Vagina (tissue), 2 donors: Measurements from ENCODE around the gene SLC29A3. TPM values are rescaled to one million over a fixed set of nuclear protein-coding genes. Genes with fewer than 3 reads are reported as not detected.

Experiments
- DNase-seq, 2 donors: peaks; one replicate each; pipeline ENCODE4 v3.0.0-alpha.2; 2017; ENCODE audit errors: extremely low spot score in 2 of 2
- H3K27ac ChIP-seq: fragments of 200-600 bp; sonication (generic); one replicate; pipeline ENCODE4 v1.5.1; 2019
- H3K27me3 ChIP-seq: fragments of 200-600 bp; sonication (generic); one replicate; pipeline ENCODE4 v1.5.1; 2019
- H3K36me3 ChIP-seq, 2 donors: fragments of 200-600 bp; sonication (generic); one replicate each; pipeline ENCODE4 v1.5.1; 2017 to 2019
- H3K4me1 ChIP-seq: fragments of 200-600 bp; sonication (generic); one replicate; pipeline ENCODE4 v1.5.1; 2019
- H3K4me3 ChIP-seq, 2 donors: fragments of 200-600 bp; sonication (generic); 1 replicate in 1 of 2; 2 replicates in 1 of 2; pipeline ENCODE4 v1.5.1; 2016 to 2019
- H3K9me3 ChIP-seq: fragments of 200-600 bp; sonication (generic); one replicate; pipeline ENCODE4 v1.5.1; 2019
- CTCF ChIP-seq, 3 experiments: fragments of 450-650 bp in 2 of 3; fragments of 200-600 bp in 1 of 3; sonication (generic) in 1 of 3; IDR thresholded peaks; one replicate each; pipeline ENCODE4 v1.5.1; 2017 to 2019; ENCODE audit warnings: antibody characterized with exemption in 3 of 3, mild to moderate bottlenecking in 2 of 3, moderate library complexity in 2 of 3
- POLR2A ChIP-seq, 2 donors: fragments of 450-650 bp; IDR thresholded peaks; one replicate each; pipeline ENCODE4 v1.6.1; 2017; ENCODE audit warnings: antibody characterized with exemption in 2 of 2, mild to moderate bottlenecking in 2 of 2, moderate library complexity in 2 of 2
- POLR2AphosphoS5 ChIP-seq, 2 donors: sonication (generic); formaldehyde crosslinking; IDR thresholded peaks; one replicate each; pipeline ENCODE4 v1.9.0; 2017; ENCODE audit warnings: antibody characterized with exemption in 2 of 2, mild to moderate bottlenecking in 2 of 2, low read depth in 1 of 2; ENCODE audit not compliant: insufficient read depth in 1 of 2
- intact Hi-C: fragments of 100-400 bp; cut with DNase I; formaldehyde crosslinking; loops from one replicate; pipeline ENCODE4 v1.15.1; 2023
- total RNA-seq: library from RNA; depleted of rRNA; stranded (reverse); fragments of >200 nt; gene quantifications from one replicate; pipeline ENCODE4 v1.2.3, GENCODE V29; 2016

Gene SLC29A3
- total RNA-seq, 1 donor from 2014 or later: 7.6 TPM

DNA sequence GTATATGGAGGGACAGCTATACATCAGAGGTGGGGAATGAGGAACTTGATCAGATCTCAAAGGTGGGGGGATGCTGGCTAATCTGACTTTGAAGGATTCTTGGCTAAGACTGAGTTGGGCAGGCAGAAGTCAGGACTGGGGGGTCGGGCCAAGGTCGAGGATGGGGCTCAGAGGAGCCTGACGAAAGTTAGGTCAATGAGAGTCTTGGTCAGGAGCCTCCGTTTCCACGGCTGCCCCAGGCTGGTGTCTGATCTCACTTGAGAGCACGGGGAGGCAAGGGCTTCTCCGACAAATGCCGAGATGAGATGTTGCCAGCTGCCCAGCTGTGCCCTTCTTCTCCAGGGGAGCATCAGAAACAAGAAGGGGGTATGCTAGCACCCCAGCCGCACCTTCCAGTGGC, 5.7 kb downstream of the SLC29A3 start:
- Histone ChIP-seq H3K4me3 (no peak overlapping the region), H3K27ac (no peak overlapping the region), H3K36me3 (peaks cover 0 to 4% of the 10 kb centered on the region in 2 donors), H3K4me1 (peaks cover 10% of the 10 kb centered on the region), H3K27me3 (no peaks in the 10 kb centered on the region), H3K9me3 (no peaks in the 10 kb centered on the region)
- no peak for DNase-seq
- no peak for TF ChIP-seq POLR2A (IDR thresholded peaks at IDR 0.05)
- no peak for TF ChIP-seq CTCF (IDR thresholded peaks at IDR 0.05)
- no peak for TF ChIP-seq POLR2AphosphoS5 (IDR thresholded peaks at IDR 0.05; ENCODE audit: insufficient read depth in 1 of 2, low read depth in 1 of 2)
- intact Hi-C loops: no loop called here

DNA sequence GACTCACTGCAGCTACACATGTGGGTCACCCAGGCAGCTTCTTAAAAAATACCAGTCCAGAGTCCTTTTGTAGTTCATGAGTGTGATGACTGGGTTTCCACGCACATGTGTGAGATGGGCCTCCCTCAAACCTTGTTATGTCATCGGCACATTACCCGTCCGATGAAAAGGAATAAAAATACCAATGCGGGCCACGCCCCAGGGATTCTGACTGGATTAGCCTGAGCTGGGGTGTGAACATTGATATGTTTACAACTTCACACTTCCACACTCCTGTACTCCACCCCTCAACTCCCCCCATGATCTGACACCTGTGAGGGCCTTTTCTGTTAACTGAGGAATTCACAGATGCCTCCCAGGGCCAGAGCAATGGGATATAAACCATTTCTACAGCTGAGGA, 6.2 kb downstream of the SLC29A3 start:
- H3K27ac ChIP-seq: no peak overlapping the region
- no peak for TF ChIP-seq CTCF (IDR thresholded peaks at IDR 0.05)
- no peak for TF ChIP-seq POLR2AphosphoS5 (IDR thresholded peaks at IDR 0.05; ENCODE audit: insufficient read depth in 1 of 2, low read depth in 1 of 2)
- no peak for TF ChIP-seq POLR2A (IDR thresholded peaks at IDR 0.05)
- H3K4me1 ChIP-seq: peaks cover 6% of the 10 kb centered on the region
- H3K9me3 ChIP-seq: no peaks in the 10 kb centered on the region
- H3K36me3 ChIP-seq: peaks cover 0 to 4% of the 10 kb centered on the region in 2 donors
- no peaks in the 10 kb centered on the region for H3K27me3 ChIP-seq
- intact Hi-C loops: no loop called here
- no peak for DNase-seq
- no peak overlapping the region for H3K4me3 ChIP-seq

DNA sequence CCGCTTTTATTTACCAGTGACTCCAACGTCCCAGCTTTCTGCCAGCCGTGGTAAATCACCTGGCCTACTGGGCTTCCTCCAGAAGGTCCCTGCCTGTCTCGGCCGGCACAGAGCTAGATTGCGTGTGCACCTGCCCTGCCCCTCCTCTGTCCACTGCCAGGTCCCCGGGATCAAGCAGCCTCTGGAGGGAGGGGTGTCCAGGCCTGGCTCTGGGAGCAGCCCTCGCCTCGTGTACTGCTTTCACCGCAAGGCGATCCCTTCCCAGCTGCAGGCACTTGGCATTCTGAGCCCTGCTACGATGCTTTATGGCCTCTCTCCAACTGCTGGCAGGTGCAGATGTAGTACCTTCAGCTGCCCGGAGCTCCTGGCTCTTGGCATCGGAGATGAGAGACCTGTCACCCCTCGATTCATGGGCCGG, 7.4 kb downstream of the SLC29A3 start:
- no peak for DNase-seq
- intact Hi-C loops: no loop called here
- no peaks in the 10 kb centered on the region for H3K9me3 ChIP-seq
- H3K27ac ChIP-seq: no peak overlapping the region
- no peaks in the 10 kb centered on the region for H3K4me1 ChIP-seq
- H3K4me3 ChIP-seq: no peak overlapping the region
- TF ChIP-seq POLR2A (IDR thresholded peaks at IDR 0.05) (no peak), CTCF (IDR thresholded peaks at IDR 0.05) (no peak), POLR2AphosphoS5 (IDR thresholded peaks at IDR 0.05; ENCODE audit: insufficient read depth in 1 of 2, low read depth in 1 of 2) (no peak)
- peaks cover 0 to 4% of the 10 kb centered on the region in 2 donors for H3K36me3 ChIP-seq
- H3K27me3 ChIP-seq: no peaks in the 10 kb centered on the region

GRCh38 chr10:71330789-71331404, 11.8 kb downstream of the SLC29A3 start:
- H3K4me1 ChIP-seq: peaks cover 10% of the 10 kb centered on the region
- no peaks in the 10 kb centered on the region for H3K9me3 ChIP-seq
- no peak for DNase-seq
- TF ChIP-seq CTCF (IDR thresholded peaks at IDR 0.05) (no peak), POLR2A (IDR thresholded peaks at IDR 0.05) (no peak), POLR2AphosphoS5 (IDR thresholded peaks at IDR 0.05; ENCODE audit: insufficient read depth in 1 of 2, low read depth in 1 of 2) (no peak)
- H3K27ac ChIP-seq: no peak overlapping the region
- H3K4me3 ChIP-seq: no peak overlapping the region
- H3K36me3 ChIP-seq: no peaks in the 10 kb centered on the region
- H3K27me3 ChIP-seq: no peaks in the 10 kb centered on the region
- intact Hi-C loops: no loop called here

DNA sequence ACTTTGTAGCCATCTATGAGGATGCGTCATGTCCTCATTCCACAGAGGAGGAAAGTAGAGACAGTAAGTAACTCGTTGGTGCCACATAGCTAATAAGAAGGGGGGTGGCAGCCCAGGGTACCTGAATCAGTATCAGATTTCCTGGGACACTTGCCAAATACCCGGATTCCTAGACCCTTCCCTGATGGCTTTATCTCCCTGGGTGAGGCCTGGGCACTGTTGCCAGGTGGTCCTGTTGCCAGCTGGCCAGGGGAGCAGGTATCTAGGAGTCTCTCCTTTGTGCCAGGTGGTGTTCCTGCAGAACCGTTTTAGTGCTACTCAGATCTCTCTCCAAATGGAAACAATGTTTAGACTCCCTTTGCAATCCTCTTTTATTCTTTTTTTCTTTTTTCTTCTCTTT, 12.7 kb downstream of the SLC29A3 start:
- Histone ChIP-seq H3K4me3 (no peak overlapping the region), H3K27ac (no peak overlapping the region), H3K4me1 (peaks cover 10% of the 10 kb centered on the region), H3K9me3 (no peaks in the 10 kb centered on the region), H3K36me3 (no peaks in the 10 kb centered on the region), H3K27me3 (no peaks in the 10 kb centered on the region)
- intact Hi-C loops: no loop called here
- DNase-seq: no peak
- no peak for TF ChIP-seq CTCF (IDR thresholded peaks at IDR 0.05)
- no peak for TF ChIP-seq POLR2A (IDR thresholded peaks at IDR 0.05)
- no peak for TF ChIP-seq POLR2AphosphoS5 (IDR thresholded peaks at IDR 0.05; ENCODE audit: insufficient read depth in 1 of 2, low read depth in 1 of 2)
